ENCODE measurements around the gene MTOR.

GRCh38 chr1:11143401-11143800 is 119.0 kb downstream of the MTOR start:
- no peak for TF ChIP-seq POLR2A (IDR thresholded peaks at IDR 0.05; ENCODE audit: low read depth, low read length)
- TF ChIP-seq POLR2AphosphoS5 (IDR thresholded peaks at IDR 0.05; ENCODE audit: low read depth, low read length): no peak
- TF ChIP-seq SPI1 (IDR thresholded peaks at IDR 0.05; ENCODE audit: low read depth, low read length): no peak
